Testis (tissue), 3 donors: ENCODE measurements around the gene EP400. TPM values are rescaled to one million over a fixed set of nuclear protein-coding genes. Genes with fewer than 3 reads are reported as not detected.
"Not testable (repeated sequence)": the region's sequence is repeated elsewhere in the genome, so short reads cannot be mapped to it uniquely, and the experiment has no call there.

Source experiments
- DNase-seq: peaks from one replicate; pipeline ENCODE4 v3.0.0-alpha.2; 2019
- H3K27ac ChIP-seq, 2 donors: fragments of 200-600 bp; sonication (generic); one replicate each; pipeline ENCODE4 v1.5.1; 2019
- H3K27me3 ChIP-seq: fragments of 200-600 bp; sonication (generic); one replicate; pipeline ENCODE4 v1.5.1; 2019
- H3K36me3 ChIP-seq: fragments of 200-600 bp; sonication (generic); one replicate; pipeline ENCODE4 v1.5.1; 2017; ENCODE audit warnings: low read depth; ENCODE audit errors: missing control alignments
- H3K4me1 ChIP-seq: fragments of 200-600 bp; sonication (generic); one replicate; pipeline ENCODE4 v1.5.1; 2019
- H3K4me3 ChIP-seq, 2 donors: fragments of 200-600 bp; sonication (generic); one replicate each; pipeline ENCODE4 v1.5.1; 2017 to 2019
- H3K9me3 ChIP-seq: fragments of 200-600 bp; sonication (generic); one replicate; pipeline ENCODE4 v1.5.1; 2017
- CTCF ChIP-seq, 3 experiments: fragments of 450-650 bp in 2 of 3; fragments of 200-600 bp in 1 of 3; sonication (generic) in 1 of 3; IDR thresholded peaks; one replicate each; pipeline ENCODE4 v1.5.1; 2016 to 2019; ENCODE audit warnings: antibody characterized with exemption in 3 of 3, mild to moderate bottlenecking in 2 of 3, moderate library complexity in 1 of 3
- POLR2A ChIP-seq: fragments of 450-650 bp; IDR thresholded peaks from one replicate; pipeline ENCODE4 v1.6.1; 2017; ENCODE audit warnings: antibody characterized with exemption, mild to moderate bottlenecking, moderate library complexity
- WGBS, 2 donors: methylation state at CpG; one replicate each; pipeline ENCODE4 v1.1.5; 2018; 5-methylcytosine and 5-hydroxymethylcytosine counted together
- intact Hi-C: fragments of 100-400 bp; cut with DNase I; formaldehyde crosslinking; loops from one replicate; pipeline ENCODE4 v1.15.1; 2023; ENCODE audit warnings: low total_unique reads
- polyA plus RNA-seq: library from polyadenylated mRNA; stranded (reverse); fragments of 350-450 nt; fragmentation: Illumina TruSeq; extraction: RNeasy Lipid Tissue Mini Kit (QIAGEN cat#74804); gene quantifications from one replicate; pipeline ENCODE4 v1.2.3, GENCODE V29; 2014; ENCODE audit warnings: low read depth, low replicate concordance; ENCODE audit not compliant: insufficient read depth
- total RNA-seq, 2 donors: library from RNA; depleted of rRNA; stranded (reverse); fragments of >200 nt; gene quantifications; one replicate each; pipeline ENCODE4 v1.2.3, GENCODE V29; 2016

EP400 gene
- total and polyA plus RNA-seq, 3 donors from 2014 or later, result 44.2 to 83.0 (median 69.4) TPM

- TF ChIP-seq CTCF (IDR thresholded peaks at IDR 0.05) (no peak), POLR2A (no peak)
- H3K36me3 ChIP-seq, result no peaks in the 10 kb centered on the region
- no peaks in the 10 kb centered on the region for H3K4me1 ChIP-seq
- 84 to 96% methylated on average over 11 of the region's 11 CpGs for WGBS, 2 donors
- DNase-seq, result no peak
- intact Hi-C loops, result no loop called here
- H3K27me3 ChIP-seq, result no peaks in the 10 kb centered on the region
- no peaks in the 10 kb centered on the region for H3K9me3 ChIP-seq
- no peak overlapping the region for H3K27ac ChIP-seq
- no peak overlapping the region for H3K4me3 ChIP-seq
Measured at GRCh38 chr12:132095520-132096409, 146.0 kb downstream of the EP400 start.

DNA sequence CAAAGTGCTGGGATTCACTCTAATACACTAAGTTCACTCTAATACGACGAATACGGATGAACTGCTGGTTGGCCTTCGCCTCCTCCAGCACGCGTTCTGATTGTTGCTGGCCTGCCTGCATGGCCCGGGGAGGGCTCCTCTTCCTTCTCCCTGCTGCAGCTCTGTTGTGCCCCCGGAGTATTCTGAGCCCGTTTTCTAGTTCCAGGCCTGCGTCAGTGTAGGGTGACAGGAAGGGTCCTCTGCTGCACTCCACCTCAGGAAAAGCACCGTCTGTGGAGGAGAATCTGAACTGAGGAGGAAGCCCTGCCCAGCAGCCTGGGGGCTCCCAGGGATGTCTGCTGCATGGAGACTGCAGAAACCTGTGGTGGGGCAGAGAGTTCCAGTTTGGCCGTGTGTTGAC is 150.0 kb downstream of the EP400 start:
- Histone ChIP-seq H3K4me1 (peaks cover 3% of the 10 kb centered on the region), H3K9me3 (no peaks in the 10 kb centered on the region), H3K27me3 (no peaks in the 10 kb centered on the region), H3K27ac (no peak overlapping the region), H3K4me3 (no peak overlapping the region), H3K36me3 (no peaks in the 10 kb centered on the region)
- intact Hi-C loops, result no loop called here
- WGBS, 2 donors, result 90 to 93% methylated on average over 10 to 12 of the region's 12 CpGs
- TF ChIP-seq CTCF (IDR thresholded peaks at IDR 0.05) (no peak), POLR2A (no peak)
- peak; percentile 6 for DNase-seq

GRCh38 chr12:132100306-132101065 is 150.7 kb downstream of the EP400 start:
- 96 to 98% methylated on average over 13 of the region's 13 CpGs for WGBS, 2 donors
- peaks cover 3% of the 10 kb centered on the region for H3K4me1 ChIP-seq
- no peak for TF ChIP-seq CTCF (IDR thresholded peaks at IDR 0.05)
- no peak for TF ChIP-seq POLR2A
- H3K36me3 ChIP-seq, result no peaks in the 10 kb centered on the region
- intact Hi-C loops, result no loop called here
- H3K27ac ChIP-seq, result no peak overlapping the region
- H3K27me3 ChIP-seq, result no peaks in the 10 kb centered on the region
- peak; percentile 11 for DNase-seq
- H3K4me3 ChIP-seq, result no peak overlapping the region
- no peaks in the 10 kb centered on the region for H3K9me3 ChIP-seq

DNA sequence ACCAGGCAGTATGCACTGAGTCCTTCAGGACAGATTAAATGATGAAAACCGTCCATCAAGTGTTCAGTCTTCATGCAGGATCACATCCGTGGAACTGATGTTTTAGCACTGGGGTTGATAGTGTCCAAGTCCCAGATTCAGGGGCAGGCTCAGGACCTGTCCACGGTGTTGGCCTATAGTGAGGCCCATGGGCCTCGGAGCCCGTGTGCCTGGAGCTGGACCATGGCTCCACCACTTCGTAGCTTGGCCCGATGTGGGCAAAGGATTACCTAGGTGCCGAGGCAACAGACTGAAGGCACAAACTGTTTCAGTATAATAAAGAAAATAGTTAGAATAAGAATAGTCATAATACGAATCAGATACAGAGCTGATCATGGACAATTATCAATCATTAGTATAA is 152.6 kb downstream of the EP400 start:
- WGBS, 2 donors, result 85 to 89% methylated on average over 9 of the region's 9 CpGs
- no peaks in the 10 kb centered on the region for H3K36me3 ChIP-seq
- peak; percentile 12 for DNase-seq

GRCh38 chr12:132103072-132103471 is 153.3 kb downstream of the EP400 start:
- H3K36me3 ChIP-seq, intact Hi-C loops, H3K27ac ChIP-seq, H3K4me1 ChIP-seq, H3K27me3 ChIP-seq, H3K9me3 ChIP-seq, H3K4me3 ChIP-seq: not testable (repeated sequence)
- 71 to 72% methylated on average over 14 of the region's 14 CpGs for WGBS, 2 donors
- DNase-seq, result peak; percentile 14

More for the DNA sequence above, 152.6 kb downstream of the EP400 start:
- TF ChIP-seq POLR2A, result no peak
- TF ChIP-seq CTCF (IDR thresholded peaks at IDR 0.05), result no peak
- Histone ChIP-seq H3K4me1 (peaks cover 3% of the 10 kb centered on the region), H3K27ac (no peak overlapping the region), H3K9me3 (no peaks in the 10 kb centered on the region), H3K4me3 (no peak overlapping the region), H3K27me3 (no peaks in the 10 kb centered on the region)
- intact Hi-C loops, result no loop called here
